Body of pancreas (tissue), 4 donors: ENCODE data around the gene UGT2A1.

Experiments used
- POLR2A ChIP-seq, 3 donors: fragments of 450-650 bp; IDR thresholded peaks; one replicate each; pipeline ENCODE4 v1.6.1; 2016; ENCODE audit warnings: antibody characterized with exemption in 3 of 3, mild to moderate bottlenecking in 2 of 3
- TF ChIP-seq, protein P1 (sequence below), 7 experiments: fragments of 450-650 bp in 4 of 7; fragments of 200-600 bp in 3 of 7; sonication (generic) in 3 of 7; IDR thresholded peaks; one replicate each; pipeline ENCODE4 v1.5.1; 2016 to 2019; ENCODE audit warnings: antibody characterized with exemption in 7 of 7

DNA sequence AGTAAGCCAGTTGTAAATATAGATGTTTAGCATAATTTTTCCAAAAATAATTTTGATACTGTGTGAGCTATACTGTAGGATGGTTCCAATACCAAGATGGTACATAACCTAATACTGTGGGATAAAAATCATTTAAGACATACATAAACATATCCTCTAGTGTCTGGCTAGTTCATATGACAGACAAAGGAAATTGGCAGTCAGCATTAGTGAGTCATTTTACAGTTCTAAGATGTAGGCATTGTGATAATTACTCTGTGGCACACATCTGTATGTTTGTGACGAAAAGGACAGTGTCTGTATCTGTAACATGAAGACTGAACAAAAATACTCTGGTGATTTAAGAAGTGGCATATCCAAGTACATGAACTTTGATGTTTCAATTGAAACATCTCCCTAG, 63.2 kb downstream of the UGT2A1 start:
- TF ChIP-seq, protein P1, sequence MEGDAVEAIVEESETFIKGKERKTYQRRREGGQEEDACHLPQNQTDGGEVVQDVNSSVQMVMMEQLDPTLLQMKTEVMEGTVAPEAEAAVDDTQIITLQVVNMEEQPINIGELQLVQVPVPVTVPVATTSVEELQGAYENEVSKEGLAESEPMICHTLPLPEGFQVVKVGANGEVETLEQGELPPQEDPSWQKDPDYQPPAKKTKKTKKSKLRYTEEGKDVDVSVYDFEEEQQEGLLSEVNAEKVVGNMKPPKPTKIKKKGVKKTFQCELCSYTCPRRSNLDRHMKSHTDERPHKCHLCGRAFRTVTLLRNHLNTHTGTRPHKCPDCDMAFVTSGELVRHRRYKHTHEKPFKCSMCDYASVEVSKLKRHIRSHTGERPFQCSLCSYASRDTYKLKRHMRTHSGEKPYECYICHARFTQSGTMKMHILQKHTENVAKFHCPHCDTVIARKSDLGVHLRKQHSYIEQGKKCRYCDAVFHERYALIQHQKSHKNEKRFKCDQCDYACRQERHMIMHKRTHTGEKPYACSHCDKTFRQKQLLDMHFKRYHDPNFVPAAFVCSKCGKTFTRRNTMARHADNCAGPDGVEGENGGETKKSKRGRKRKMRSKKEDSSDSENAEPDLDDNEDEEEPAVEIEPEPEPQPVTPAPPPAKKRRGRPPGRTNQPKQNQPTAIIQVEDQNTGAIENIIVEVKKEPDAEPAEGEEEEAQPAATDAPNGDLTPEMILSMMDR (IDR thresholded peaks at IDR 0.05), result no peak
- no peak for TF ChIP-seq POLR2A (IDR thresholded peaks at IDR 0.05)
